ENCODE data around the gene EXPH5.

EXPH5 gene

DNA sequence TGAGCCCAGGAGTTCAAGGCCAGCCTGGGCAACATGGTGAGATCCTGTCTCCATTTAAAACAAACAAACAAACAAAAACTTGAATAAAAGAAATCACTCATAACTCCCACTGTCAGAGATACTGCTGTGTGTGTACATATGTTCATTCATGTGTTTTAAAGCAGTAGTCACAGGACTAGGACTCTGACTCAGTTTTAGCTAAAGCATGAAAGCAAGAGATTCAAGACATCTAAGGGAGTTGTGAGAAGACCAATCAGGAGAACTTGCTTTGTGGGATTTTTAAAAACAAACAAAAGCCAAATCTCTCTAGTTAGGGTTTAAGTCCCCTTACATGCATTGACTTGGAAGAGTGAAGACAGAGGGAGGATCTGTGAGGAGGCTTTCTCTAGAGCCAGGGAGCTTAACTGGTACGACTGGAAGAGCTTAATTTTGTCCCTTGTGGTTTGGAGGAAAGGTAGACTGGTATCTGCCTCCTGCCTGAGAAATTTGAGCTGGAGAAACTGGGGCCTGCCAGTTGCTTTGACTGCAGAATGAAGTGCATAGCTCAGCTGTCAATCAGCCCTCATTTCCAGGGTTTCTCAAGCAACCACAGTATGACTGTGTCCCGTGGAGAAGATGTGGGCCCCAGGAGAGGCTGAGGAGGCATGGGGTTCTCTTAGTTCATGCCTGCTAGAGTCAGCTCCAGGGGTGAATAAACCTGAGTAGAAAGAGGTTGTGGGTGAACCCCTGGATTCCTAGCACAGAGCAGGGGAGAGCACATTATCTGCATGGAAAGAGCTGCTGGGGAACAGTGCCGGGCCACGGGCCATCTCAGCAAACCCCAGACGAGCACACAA lies 30.6 kb downstream of the EXPH5 start:
- in situ Hi-C loops (cut with HindIII; ENCODE audit: low sequenced_read_pairs): no loop called here

DNA sequence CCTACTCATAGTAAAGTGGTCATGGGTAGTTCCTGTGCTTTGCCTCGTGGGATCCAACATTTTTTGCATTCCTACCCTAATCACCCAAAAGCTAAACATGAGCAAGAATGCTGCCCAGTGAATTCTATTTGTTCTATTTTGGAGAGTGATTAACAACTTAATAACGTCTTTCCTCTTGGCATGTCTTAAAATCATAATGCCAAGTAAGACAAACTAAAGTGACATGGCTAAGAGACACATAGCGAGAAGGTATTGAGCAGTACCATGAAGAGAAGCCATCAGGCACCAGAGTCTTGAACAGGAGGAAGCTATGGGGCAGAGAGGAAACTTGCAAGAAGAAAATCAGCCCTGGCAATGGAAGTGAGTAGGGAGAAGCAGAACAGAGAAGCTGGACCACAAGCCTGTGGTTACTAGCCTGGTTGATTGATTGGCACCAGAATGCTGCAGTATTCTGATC lies 32.0 kb downstream of the EXPH5 start:
- in situ Hi-C loops (cut with HindIII; ENCODE audit: low sequenced_read_pairs): no loop called here

DNA sequence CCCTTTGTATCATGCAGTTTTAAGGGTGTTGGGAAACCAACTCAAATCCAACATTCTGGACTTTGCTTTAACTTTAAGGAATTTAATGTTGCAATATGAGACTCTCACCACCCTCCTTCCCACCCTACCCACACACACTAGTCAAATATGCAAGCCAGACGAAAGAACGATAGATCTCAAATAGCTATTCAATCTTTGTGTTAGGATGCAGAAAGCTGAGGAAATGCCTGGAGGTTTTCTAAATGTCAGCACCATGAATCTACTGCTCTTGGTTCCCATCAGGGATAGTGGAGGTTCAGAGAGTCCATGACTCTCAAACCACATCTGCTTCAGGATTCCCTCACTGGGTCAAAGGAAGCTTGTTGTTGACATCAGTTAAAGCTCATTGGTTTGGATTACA lies 33.7 kb downstream of the EXPH5 start:
- in situ Hi-C loops (cut with HindIII; ENCODE audit: low sequenced_read_pairs): no loop called here

DNA sequence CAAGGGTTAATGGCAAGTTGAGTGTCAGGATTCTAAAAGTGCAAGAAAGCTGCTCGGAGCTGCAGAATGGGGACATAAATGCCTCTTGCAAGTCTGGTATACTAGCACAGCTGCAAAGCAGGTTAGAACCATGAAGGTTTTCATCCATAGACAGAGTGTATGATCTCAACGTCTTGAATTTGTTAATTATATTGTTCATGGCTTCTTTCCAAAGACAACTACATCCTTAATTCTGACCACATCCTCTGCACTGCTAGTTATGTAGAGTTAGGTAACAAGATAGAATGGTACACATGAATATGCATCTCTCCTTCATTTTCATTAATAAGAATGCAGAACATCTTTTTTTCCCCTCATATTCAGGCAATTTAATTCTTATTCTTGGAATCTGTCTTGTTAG lies 34.2 kb downstream of the EXPH5 start:
- in situ Hi-C loops (cut with HindIII; ENCODE audit: low sequenced_read_pairs): no loop called here

DNA sequence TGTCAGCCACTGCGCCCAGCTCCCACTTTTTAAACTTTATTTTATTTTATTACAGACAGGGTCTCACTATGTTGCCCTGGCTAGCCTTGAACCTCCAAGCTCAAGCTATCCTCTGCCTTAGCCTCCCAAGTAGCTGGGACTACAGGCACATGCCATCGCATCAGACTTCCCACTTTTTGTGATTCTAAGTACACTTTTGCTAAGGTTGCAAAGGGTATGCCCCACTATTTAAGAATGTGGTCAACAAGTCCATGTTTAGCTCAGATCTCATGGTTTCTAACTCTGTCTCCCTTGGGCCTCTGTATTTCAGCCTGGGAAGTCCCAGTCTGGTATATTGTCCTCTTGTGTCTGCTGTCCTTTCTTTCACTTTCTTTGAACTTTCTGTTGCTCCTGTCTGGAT lies 35.3 kb downstream of the EXPH5 start:
- in situ Hi-C loops (cut with HindIII; ENCODE audit: low sequenced_read_pairs): no loop called here

DNA sequence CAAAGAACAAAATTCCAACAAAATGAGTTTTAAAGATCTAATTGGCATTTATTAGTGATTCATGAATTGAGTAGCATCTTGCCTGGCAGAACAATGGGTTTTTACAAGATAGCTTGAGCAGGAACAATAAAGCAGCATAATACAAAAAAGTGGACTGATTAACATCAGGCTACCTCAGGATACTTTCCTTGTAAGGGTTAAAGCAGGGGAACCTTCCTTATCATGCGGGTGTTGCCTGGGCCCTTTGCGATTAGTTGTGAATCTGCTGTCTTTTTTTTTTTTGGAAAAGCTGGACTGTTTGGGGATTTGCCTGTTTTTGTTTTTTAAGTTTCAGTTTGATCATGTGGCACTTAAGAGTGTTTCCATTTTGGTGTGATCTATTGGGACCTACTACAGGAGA lies 37.5 kb downstream of the EXPH5 start:
- in situ Hi-C loops (cut with HindIII; ENCODE audit: low sequenced_read_pairs): no loop called here

DNA sequence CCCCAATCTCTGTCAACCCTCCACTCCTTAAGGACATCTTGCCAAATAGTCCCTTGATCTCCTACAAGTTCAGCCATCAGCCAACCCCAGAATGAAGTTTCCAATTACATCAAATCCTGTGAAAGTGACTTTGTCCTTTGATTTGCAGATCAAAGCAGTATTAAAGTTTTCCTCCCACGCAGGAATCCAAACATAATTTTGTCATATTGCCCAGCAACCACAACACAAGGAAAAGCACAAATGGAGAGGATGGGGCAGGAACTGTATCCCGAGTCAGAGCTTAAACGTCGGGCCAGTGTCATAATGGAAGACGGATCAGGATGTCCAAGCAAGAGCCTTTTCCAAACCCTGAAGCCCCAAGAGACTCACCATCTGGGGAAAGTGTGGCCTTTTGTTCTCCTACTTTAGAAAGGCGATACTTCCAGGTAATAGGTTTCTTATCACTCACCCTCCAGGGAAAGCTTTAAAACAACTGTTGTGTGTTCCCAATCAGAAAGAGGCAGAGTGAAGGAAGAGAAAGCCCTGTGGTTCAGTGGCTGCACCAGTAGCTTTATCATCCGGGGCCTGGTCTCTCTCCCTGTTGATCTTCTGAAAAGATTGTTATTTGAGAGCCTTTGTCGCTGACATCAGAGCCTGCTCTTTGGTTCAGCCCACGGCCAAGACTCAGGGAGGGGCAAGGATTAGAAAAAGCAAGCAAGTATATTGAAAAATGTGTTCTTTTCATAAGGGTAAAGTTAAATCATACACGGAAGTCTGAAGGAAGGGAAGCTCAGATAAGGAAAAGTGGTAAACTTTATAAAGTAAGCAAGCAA lies 41.7 kb downstream of the EXPH5 start:
- in situ Hi-C loops (cut with HindIII; ENCODE audit: low sequenced_read_pairs): no loop called here

DNA sequence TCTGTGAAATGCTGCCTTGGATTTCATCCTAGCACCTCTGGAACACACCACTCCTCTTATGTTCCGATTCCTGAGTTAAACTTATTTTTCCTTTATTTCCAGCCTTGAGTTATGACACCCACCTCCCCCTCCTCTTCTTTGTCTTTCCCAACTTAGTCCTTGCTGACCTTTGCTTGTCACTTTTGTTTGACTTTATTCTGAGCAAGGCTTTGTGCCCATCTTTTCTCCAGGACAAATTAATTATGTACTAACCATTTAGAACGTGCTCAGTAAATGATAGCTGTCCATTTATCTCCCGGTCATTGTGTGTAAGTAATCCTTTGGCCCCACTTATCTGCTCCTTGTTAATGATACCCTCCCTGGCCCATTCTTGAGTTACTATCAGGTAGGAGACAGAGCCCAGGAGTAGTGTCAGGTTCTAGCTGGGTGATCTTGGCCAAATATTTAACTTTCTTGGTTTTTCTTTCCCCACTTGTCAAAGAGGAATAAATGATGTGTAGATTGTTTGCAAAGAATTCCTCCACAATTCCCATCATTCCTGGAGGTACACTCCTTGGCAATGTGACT lies 44.2 kb downstream of the EXPH5 start:
- in situ Hi-C loops (cut with HindIII; ENCODE audit: low sequenced_read_pairs): no loop called here

DNA sequence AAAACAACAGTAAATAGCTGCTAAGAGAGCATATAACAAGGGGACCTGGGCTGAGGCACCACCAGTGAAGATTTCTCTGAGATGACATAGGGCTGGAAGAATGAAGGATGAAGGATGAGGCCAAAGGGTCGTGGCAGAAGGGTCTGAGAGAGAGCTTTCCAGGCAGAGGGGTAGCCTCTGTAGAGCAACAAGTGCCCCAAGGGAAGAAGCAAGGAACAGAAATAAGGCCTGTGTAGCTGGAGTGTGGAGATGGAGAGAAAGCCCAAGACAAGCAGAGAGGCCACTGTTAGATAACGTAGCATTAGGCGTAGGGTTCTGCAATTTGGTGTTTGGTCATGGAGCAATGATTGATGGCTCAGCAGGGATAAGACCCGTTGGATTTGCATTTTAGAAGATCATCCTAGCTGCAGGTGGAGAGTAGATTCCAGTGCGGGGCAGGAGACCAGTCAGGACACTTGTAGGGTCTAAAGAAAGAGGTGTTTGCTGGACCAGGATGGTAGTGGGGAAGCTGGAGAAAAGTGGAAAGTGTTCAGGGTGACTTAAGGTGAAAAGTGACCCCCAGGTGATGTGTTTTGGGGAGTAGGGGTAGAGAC lies 47.6 kb downstream of the EXPH5 start:
- in situ Hi-C loops (cut with HindIII; ENCODE audit: low sequenced_read_pairs): no loop called here

DNA sequence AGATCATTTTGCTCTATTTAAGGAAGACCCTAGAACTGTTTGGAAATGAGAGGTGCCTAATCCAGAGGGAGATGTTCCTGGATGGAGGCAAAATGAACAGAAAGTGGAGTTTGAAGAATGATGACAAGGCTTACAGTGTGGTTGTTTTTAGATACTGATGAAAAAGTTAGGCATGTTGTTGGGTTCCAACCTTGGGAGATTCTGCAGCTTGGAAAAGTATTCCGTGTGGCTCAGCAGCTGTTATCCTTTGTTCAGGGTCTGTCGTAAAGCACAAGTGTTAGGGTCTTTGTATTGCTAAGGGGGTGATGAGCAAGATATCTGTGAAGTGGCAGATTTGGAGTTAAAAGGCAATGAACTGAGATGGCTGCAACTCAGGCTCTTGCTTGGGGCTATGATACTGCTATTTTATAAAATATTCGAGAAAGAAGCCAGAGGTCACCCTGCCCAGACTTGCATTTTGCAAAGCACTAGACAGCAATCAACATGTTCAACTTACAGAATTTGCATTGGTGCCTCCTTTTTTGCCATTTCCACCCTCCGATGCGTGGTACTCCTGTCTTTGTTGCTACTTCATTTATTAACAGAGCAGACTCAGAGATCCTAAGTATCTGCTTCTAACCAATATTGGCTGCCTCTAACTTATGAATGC lies 50.1 kb downstream of the EXPH5 start:
- in situ Hi-C loops (cut with HindIII; ENCODE audit: low sequenced_read_pairs): no loop called here

DNA sequence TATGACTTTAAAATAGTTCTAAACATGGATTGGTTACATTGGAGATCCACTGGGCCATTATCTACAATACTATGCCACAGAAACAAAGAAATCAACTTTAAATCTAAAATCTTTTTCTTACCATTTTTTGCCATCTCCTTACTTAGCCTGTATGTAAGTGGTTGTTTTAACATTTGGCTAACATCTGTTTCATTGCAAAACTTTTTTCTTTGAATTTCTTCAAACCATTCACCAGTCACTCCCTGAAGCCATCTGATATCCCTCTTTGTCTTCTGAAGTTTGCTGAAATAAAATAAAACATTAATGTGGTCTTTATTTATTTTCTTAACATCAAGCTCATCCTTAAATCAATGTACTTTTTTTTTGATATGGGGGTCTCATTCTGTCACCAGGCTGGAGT lies 52.0 kb downstream of the EXPH5 start:
- in situ Hi-C loops (cut with HindIII; ENCODE audit: low sequenced_read_pairs): no loop called here

DNA sequence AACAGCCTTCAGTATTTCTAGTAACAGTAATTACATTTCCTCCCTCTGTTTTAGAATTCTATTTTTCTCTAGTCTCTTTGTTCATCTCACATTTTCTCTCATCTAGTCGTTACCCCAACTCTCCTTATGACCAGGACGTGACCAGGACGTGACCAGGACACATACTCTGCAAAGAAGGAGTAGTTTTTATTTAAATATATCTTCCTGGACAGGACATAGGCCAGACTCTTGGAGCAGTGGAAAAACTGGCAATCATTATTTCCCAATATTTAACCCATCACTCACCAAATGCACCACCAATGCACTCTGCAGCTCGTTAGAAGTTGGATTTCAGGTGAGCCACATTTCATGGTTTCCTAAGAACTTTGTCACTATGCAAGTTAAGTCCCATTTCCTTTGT lies 55.1 kb downstream of the EXPH5 start:
- in situ Hi-C loops (cut with HindIII; ENCODE audit: low sequenced_read_pairs): no loop called here

DNA sequence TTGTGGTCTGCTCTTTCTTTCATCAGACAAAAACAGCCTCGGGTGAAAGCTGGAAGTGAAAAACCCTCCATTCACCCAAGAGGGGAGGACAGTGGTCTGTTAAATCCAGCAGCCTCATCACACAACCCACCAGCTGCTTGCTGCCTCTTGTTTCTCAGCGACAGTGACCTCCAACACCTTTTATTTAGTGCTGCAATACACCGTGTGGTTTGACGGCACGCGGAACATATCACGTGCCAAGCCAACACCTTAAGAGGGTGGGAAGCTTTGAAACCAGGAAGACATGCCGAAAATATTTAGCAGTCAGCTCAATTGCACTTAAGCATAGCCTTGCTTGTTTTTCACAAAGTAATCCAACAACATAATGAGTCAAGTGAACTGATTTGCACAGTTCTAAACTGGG lies 55.5 kb downstream of the EXPH5 start:
- in situ Hi-C loops (cut with HindIII; ENCODE audit: low sequenced_read_pairs): no loop called here

DNA sequence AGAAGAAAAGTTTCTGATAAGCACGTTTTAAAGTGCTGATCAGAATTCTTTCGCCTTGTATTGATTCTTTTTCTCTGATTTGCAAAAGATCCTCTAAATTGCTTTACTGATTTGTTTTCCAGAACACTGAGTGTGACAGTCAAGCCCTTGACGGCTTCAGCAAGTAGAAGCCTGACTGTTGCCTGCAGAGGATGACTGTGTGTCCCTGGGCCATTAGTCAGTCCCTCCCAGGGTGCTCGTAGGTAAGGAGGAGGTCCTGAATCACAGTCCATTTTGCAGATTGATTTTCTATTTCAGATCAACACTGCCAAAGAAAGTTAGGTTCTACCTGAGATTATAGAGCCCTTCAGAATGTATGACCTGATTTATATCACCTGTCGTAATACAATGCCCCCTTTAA lies 56.8 kb downstream of the EXPH5 start:
- in situ Hi-C loops (cut with HindIII; ENCODE audit: low sequenced_read_pairs): no loop called here

DNA sequence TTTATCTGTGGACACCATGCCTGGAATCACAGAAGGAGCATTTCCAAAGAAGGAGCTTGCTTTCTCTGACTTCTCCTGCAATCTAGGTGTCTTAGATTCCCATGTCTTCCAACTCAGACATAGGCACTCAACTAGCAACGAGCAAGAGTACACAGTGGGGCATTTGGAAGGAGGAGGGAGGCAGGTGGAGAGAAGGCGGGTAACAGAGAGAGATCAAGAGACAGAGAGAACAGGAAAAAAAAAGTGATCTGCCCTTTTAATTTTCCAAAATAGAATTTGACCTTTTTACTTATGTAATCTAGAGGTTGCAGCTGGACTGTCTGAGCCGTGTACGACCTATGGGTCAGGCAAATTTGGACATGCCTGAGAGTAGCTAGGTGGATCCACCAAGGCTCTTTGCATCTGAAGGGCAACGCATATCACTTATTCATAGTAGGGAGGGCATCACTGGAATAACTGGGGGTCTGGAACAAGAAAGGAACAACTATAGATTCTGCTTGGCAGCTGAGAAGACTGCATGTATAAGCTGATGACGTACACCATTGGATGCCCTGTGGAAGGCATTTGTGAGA lies 58.1 kb downstream of the EXPH5 start:
- in situ Hi-C loops (cut with HindIII; ENCODE audit: low sequenced_read_pairs): no loop called here

DNA sequence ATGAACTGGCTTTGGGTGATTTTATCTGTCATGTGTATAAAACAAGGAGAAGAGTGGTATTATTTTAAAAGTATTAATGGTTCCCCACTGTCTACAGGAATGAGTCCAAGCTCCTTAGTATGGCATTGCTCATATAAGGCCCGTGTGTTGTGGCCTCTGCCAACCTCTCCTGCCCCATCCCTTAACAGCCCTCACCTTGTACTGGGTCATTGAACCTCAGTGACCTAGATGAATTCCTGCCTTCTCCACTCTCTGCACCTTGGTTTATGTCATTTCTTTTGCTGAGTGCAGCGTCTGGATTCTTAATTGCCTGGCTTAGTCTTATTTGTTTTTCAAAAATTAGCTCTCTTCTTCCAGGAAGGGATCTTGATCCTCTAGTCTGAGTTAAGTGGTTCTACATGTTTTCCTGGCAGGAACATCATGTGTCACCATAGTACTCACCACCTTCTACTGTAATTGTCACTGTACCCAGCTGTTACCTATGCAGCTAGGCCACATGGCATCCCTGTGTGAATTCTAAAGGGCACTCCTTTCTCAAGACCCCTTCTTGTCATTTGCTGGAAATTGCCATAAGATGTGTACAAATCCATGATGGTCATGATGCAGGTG lies 59.2 kb downstream of the EXPH5 start:
- in situ Hi-C loops (cut with HindIII; ENCODE audit: low sequenced_read_pairs): no loop called here

DNA sequence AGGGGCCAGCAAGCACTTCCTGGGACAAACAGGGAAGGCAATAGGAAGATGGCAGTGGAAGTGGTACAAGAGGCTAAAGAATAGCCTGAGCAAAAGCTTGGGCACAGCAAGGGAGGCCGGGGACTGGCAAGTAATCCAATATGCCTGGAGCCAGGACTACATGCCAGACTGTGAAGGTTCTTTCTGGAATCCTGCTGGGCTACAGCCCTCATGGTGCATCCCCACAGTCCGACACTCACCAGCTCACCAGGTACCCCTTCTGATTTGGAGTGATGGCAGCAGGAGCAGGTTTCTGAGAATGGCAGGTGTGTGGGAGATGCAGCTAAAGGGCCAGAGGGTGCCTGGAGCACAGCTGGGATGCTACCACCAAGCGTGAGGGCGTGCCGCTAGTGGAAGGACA lies 63.1 kb downstream of the EXPH5 start:
- in situ Hi-C loops (cut with HindIII; ENCODE audit: low sequenced_read_pairs): no loop called here

DNA sequence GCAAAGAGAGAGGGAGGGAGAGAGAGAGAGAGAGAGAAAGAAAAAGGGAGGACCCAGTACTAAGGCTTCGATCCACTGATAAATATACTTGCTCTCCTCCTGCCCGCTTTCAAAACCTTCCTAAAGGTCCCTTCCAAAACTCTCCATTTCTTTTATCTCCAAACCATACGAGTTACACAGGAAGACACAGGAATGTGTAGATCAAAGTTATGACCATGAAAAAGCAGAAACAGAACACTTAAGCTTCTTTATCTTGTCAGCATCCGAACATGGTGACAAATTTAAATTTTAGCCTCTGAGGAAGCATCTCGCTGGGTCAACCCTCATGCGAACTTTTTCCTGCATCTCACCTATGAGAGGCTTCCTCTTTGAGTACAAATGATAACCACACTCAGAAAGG lies 66.2 kb downstream of the EXPH5 start:
- in situ Hi-C loops (cut with HindIII; ENCODE audit: low sequenced_read_pairs): no loop called here

DNA sequence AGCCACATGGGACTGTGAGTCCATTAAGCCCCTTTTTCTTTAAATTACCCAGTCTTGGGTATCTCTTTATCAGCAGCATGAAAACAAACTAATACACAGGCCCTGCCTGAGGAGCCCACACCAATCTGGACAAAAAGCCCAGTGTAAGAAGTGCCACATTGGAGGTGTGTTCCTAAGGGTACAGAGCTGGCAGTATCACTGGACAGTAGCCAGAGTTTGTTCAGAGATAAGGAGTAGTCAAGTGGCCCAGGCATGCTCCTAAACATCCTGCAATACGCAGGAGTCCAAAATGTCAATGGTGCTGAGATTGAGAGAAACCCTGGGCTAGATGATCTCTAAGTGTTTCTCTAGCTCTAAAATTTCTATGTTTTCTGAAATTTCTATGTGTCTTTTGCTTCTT lies 68.4 kb downstream of the EXPH5 start:
- in situ Hi-C loops (cut with HindIII; ENCODE audit: low sequenced_read_pairs): no loop called here

DNA sequence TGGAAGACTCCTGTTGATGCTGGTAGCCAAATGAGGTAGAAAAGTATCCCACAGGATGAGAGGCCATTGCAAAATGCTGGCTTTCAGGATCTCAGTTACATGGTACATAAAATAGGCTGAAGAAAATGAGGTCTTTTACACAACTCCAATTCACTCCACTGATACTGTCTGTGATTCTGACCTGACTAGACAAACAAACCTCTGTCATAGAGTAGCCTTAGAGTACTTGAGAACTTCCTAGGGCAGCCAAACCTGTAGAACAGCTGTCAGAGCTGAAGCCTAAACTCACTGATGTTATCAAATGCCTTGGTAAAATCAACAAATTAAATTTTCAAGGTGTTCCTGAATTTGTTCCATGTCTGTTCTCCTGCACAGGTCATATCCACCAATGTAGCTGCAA lies 69.1 kb downstream of the EXPH5 start:
- in situ Hi-C loops (cut with HindIII; ENCODE audit: low sequenced_read_pairs): no loop called here

Data from DLD1 (cell line).